LNCAP (cell line): Measurements from ENCODE around the gene HDAC9.

Source experiments
- CTCF ChIP-seq: fragments of 450-650 bp; IDR thresholded peaks from 2 replicates; pipeline ENCODE4 v1.5.1; 2017; ENCODE audit warnings: mild to moderate bottlenecking

Gene HDAC9

GRCh38 chr7:18494821-18495408, 634 bp upstream of the HDAC9 start:
- TF ChIP-seq CTCF = no peak

GRCh38 chr7:18496341-18496700, 772 bp downstream of the HDAC9 start:
- TF ChIP-seq CTCF = no peak

GRCh38 chr7:18497082-18497481, 1.5 kb downstream of the HDAC9 start:
- no peak for TF ChIP-seq CTCF

GRCh38 chr7:18497800-18498199, 2.3 kb downstream of the HDAC9 start:
- TF ChIP-seq CTCF = no peak

- no peak for TF ChIP-seq CTCF
Measured at GRCh38 chr7:18498341-18498740, 2.8 kb downstream of the HDAC9 start.

- TF ChIP-seq CTCF = no peak
Measured at GRCh38 chr7:18499407-18500177, 4.0 kb downstream of the HDAC9 start.

GRCh38 chr7:18503126-18503866, 7.7 kb downstream of the HDAC9 start:
- no peak for TF ChIP-seq CTCF
